ENCODE measurements around the gene CDC6.

DNA sequence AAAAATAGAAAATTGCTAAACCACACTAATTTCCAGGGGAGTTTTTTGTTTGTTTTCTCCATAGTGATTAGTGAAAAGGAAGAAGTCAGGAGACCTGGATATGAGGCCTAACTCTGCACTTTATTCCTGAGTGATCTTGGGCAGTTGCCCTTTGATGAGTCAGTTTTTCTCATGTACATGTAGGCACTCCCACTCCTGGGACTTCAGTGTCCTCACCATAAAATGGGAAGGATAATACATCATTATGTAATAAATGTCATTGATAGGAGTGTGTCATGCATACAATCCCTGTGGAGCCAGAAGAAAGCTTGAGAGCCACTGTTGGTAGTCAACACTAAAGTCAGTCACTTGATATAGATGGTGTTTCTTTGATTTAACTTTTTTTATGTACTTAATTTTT, 36.1 kb upstream of the CDC6 start:
- TF ChIP-seq ZNF292 (tag by site-specific recombination; IDR thresholded peaks at IDR 0.05; ENCODE audit: borderline replicate concordance, low read depth) (no peak), ZFP3 (tag by site-specific recombination; IDR thresholded peaks at IDR 0.05; ENCODE audit: low read depth) (no peak), TCF7L2 (IDR thresholded peaks at IDR 0.05; ENCODE audit: borderline replicate concordance, low read depth, low read length) (peak; percentile 45; the same call in 1 of the 2 replicates), HIC1 (tag by site-specific recombination; IDR thresholded peaks at IDR 0.05) (peak; percentile 97)
- TF ChIP-seq, protein P1, sequence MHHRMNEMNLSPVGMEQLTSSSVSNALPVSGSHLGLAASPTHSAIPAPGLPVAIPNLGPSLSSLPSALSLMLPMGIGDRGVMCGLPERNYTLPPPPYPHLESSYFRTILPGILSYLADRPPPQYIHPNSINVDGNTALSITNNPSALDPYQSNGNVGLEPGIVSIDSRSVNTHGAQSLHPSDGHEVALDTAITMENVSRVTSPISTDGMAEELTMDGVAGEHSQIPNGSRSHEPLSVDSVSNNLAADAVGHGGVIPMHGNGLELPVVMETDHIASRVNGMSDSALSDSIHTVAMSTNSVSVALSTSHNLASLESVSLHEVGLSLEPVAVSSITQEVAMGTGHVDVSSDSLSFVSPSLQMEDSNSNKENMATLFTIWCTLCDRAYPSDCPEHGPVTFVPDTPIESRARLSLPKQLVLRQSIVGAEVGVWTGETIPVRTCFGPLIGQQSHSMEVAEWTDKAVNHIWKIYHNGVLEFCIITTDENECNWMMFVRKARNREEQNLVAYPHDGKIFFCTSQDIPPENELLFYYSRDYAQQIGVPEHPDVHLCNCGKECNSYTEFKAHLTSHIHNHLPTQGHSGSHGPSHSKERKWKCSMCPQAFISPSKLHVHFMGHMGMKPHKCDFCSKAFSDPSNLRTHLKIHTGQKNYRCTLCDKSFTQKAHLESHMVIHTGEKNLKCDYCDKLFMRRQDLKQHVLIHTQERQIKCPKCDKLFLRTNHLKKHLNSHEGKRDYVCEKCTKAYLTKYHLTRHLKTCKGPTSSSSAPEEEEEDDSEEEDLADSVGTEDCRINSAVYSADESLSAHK (tag by site-specific recombination; IDR thresholded peaks at IDR 0.05) = peak; percentile 74

Data from HEK293 (cell line).